GM12892 (cell line): ENCODE data around the gene GRK3.

Source experiments
- POLR2A ChIP-seq: IDR thresholded peaks from 2 replicates; pipeline ENCODE4 v1.6.1; 2011; ENCODE audit warnings: low read depth, low read length, control low read depth
- POLR2AphosphoS5 ChIP-seq: IDR thresholded peaks from 2 replicates; pipeline ENCODE4 v1.6.1; 2011; ENCODE audit warnings: low read depth, low read length, control low read depth

DNA sequence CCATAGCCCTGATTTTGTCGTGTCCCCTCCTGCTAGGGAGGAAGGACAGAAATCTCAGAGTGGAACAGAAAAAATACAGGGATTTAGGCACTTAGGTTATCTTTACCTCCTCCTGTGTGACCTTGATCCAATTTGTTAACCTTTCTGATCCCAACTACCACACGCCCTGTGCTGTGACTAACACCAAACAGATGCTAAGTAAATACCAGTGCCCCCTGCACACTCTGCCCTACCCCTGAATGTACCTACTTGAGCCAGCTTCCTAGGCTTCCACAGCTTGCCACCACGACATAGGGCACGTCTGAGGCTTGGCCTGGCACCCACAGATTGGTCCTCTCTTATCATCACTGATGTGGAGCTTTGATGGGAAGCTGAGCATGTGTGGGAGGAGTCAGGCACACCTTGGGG is 186.7 kb downstream of the GRK3 start:
- no peak for TF ChIP-seq POLR2A
- TF ChIP-seq POLR2AphosphoS5 = no peak
